Choroid plexus epithelial cell (primary cell): Measurements from ENCODE around the gene PDZRN3.

ENCODE experiments used
- DNase-seq: peaks from one replicate; pipeline ENCODE4 v3.0.0-alpha.2; 2010; ENCODE audit warnings: low read depth
- H3K4me3 ChIP-seq: 2 replicates; pipeline ENCODE4 v1.5.1; 2011; ENCODE audit warnings: low read depth, mild to moderate bottlenecking, control low read depth, low read length, moderate library complexity
- CTCF ChIP-seq: conservative IDR thresholded peaks from 2 replicates; pipeline ENCODE4 v1.5.1; 2011; ENCODE audit warnings: low read depth, mild to moderate bottlenecking, control low read depth, inconsistent platforms, low read length, moderate library complexity

The PDZRN3 gene

GRCh38 chr3:73499787-73500186, 125.0 kb downstream of the PDZRN3 start:
- no peak for TF ChIP-seq CTCF
- DNase-seq, result peak; percentile 56
- no peak overlapping the region for H3K4me3 ChIP-seq

GRCh38 chr3:73498764-73499622, 125.7 kb downstream of the PDZRN3 start:
- TF ChIP-seq CTCF, result no peak
- no peak overlapping the region for H3K4me3 ChIP-seq

GRCh38 chr3:73497646-73498406, 126.9 kb downstream of the PDZRN3 start:
- TF ChIP-seq CTCF, result no peak
- H3K4me3 ChIP-seq, result no peak overlapping the region
- no peak for DNase-seq

More at GRCh38 chr3:73498764-73499622, 125.7 kb downstream of the PDZRN3 start:
- peak; percentile 12 for DNase-seq

- peak; percentile 82 for DNase-seq
- TF ChIP-seq CTCF, result no peak
- H3K4me3 ChIP-seq, result no peak overlapping the region
These were observed 131.0 kb downstream of the PDZRN3 start for GRCh38 chr3:73493543-73494308.

- no peak for DNase-seq
- TF ChIP-seq CTCF, result no peak
- no peak overlapping the region for H3K4me3 ChIP-seq
These were observed 132.6 kb downstream of the PDZRN3 start for GRCh38 chr3:73492186-73492585.

- TF ChIP-seq CTCF, result no peak
- H3K4me3 ChIP-seq, result no peak overlapping the region
- no peak for DNase-seq
These were observed 133.5 kb downstream of the PDZRN3 start for GRCh38 chr3:73491287-73491662.
